ENCODE data around the gene TCAP.

- TF ChIP-seq CTCF (conservative IDR thresholded peaks at IDR 0.05; ENCODE audit: low read depth in 2 of 2) (no peak), POLR2AphosphoS5 (IDR thresholded peaks at IDR 0.05; ENCODE audit: low read depth) (no peak)
Observed at GRCh38 chr17:39702901-39703893, 38.0 kb downstream of the TCAP start.
